HUES6 (cell line): ENCODE results near the gene RNF208.

Source experiments
- H3K27ac ChIP-seq: 2 replicates; pipeline ENCODE4 v1.7.0; 2013; ENCODE audit warnings: low read depth, mild to moderate bottlenecking, low read length, inconsistent platforms
- H3K27me3 ChIP-seq: 2 replicates; pipeline ENCODE4 v1.6.1; 2013; ENCODE audit warnings: low read length; ENCODE audit not compliant: control insufficient read depth, insufficient read depth
- H3K36me3 ChIP-seq: 2 replicates; pipeline ENCODE4 v1.6.1; 2013; ENCODE audit warnings: low read length; ENCODE audit not compliant: control insufficient read depth, insufficient read depth
- H3K4me1 ChIP-seq: 2 replicates; pipeline ENCODE4 v1.6.1; 2013; ENCODE audit warnings: low read length; ENCODE audit not compliant: control insufficient read depth, insufficient read depth
- H3K4me3 ChIP-seq: 2 replicates; pipeline ENCODE4 v1.5.1; 2013; ENCODE audit warnings: low read depth, low read length
- H3K9ac ChIP-seq: one replicate; pipeline ENCODE4 v1.6.1; 2013; ENCODE audit warnings: mild to moderate bottlenecking, low read length
- H3K9me3 ChIP-seq: 2 replicates; pipeline ENCODE4 v1.6.1; 2013; ENCODE audit warnings: low read depth, low read length; ENCODE audit not compliant: control insufficient read depth, insufficient read depth

RNF208 gene

GRCh38 chr9:137229903-137230704 is 8.1 kb upstream of the RNF208 start:
- H3K36me3 ChIP-seq, result no peaks in the 10 kb centered on the region
- no peak overlapping the region for H3K9ac ChIP-seq
- H3K9me3 ChIP-seq, result no peaks in the 10 kb centered on the region
- H3K4me1 ChIP-seq, result peaks cover 10% of the 10 kb centered on the region
- H3K27me3 ChIP-seq, result no peaks in the 10 kb centered on the region
- no peak overlapping the region for H3K27ac ChIP-seq
- H3K4me3 ChIP-seq, result no peak overlapping the region

GRCh38 chr9:137228968-137229896 is 7.2 kb upstream of the RNF208 start:
- Histone ChIP-seq H3K27ac (no peak overlapping the region), H3K9me3 (no peaks in the 10 kb centered on the region), H3K4me1 (peaks cover 10% of the 10 kb centered on the region), H3K4me3 (no peak overlapping the region), H3K9ac (no peak overlapping the region), H3K27me3 (no peaks in the 10 kb centered on the region), H3K36me3 (no peaks in the 10 kb centered on the region)

- no peaks in the 10 kb centered on the region for H3K9me3 ChIP-seq
- H3K36me3 ChIP-seq, result no peaks in the 10 kb centered on the region
- no peak overlapping the region for H3K27ac ChIP-seq
- H3K27me3 ChIP-seq, result no peaks in the 10 kb centered on the region
- peaks cover 10% of the 10 kb centered on the region for H3K4me1 ChIP-seq
- no peak overlapping the region for H3K9ac ChIP-seq
- no peak overlapping the region for H3K4me3 ChIP-seq
These were observed 6.5 kb upstream of the RNF208 start for GRCh38 chr9:137228506-137228967.

GRCh38 chr9:137227853-137228505 is 5.9 kb upstream of the RNF208 start:
- Histone ChIP-seq H3K9ac (no peak overlapping the region), H3K4me3 (no peak overlapping the region), H3K4me1 (peaks cover 11% of the 10 kb centered on the region), H3K36me3 (no peaks in the 10 kb centered on the region), H3K27me3 (peaks cover 1% of the 10 kb centered on the region; the same call in 1 of the 2 replicates), H3K9me3 (no peaks in the 10 kb centered on the region), H3K27ac (no peak overlapping the region)

GRCh38 chr9:137227054-137227852 is 5.2 kb upstream of the RNF208 start, which contains the start of gene RNF224:
Gene RNF224, plus strand, starts transcription at chr9:137227502. Its CDS starts 834 bp downstream, at chr9:137228336.
- Histone ChIP-seq H3K4me3 (no peak within 1 kb of the TSS), H3K27ac (no peak within 1 kb of the TSS), H3K9me3 (no peaks in the 10 kb centered on the region), H3K36me3 (no peaks in the 10 kb centered on the region), H3K4me1 (peaks cover 15% of the 10 kb centered on the region), H3K27me3 (peaks cover 9% of the 10 kb centered on the region), H3K9ac (peak within 1 kb of the TSS; percentile 17)

GRCh38 chr9:137226338-137227053 is 4.5 kb upstream of the RNF208 start:
- H3K36me3 ChIP-seq, result no peaks in the 10 kb centered on the region
- peaks cover 9% of the 10 kb centered on the region for H3K27me3 ChIP-seq
- peak overlapping the region; percentile 17 for H3K9ac ChIP-seq
- no peak overlapping the region for H3K4me3 ChIP-seq
- no peaks in the 10 kb centered on the region for H3K9me3 ChIP-seq
- peaks cover 15% of the 10 kb centered on the region for H3K4me1 ChIP-seq
- H3K27ac ChIP-seq, result no peak overlapping the region

GRCh38 chr9:137225699-137226331 is 3.8 kb upstream of the RNF208 start:
- Histone ChIP-seq H3K9me3 (no peaks in the 10 kb centered on the region), H3K27ac (no peak overlapping the region), H3K27me3 (peaks cover 9% of the 10 kb centered on the region), H3K4me3 (no peak overlapping the region), H3K9ac (peak overlapping the region; percentile 17), H3K4me1 (peaks cover 15% of the 10 kb centered on the region), H3K36me3 (no peaks in the 10 kb centered on the region)

- H3K9me3 ChIP-seq, result no peaks in the 10 kb centered on the region
- H3K36me3 ChIP-seq, result no peaks in the 10 kb centered on the region
- H3K9ac ChIP-seq, result peak within 1 kb of the TSS; percentile 85
- peaks cover 9% of the 10 kb centered on the region for H3K27me3 ChIP-seq
- peaks cover 19% of the 10 kb centered on the region for H3K4me1 ChIP-seq
- peak within 1 kb of the TSS; percentile 92 for H3K4me3 ChIP-seq
- H3K27ac ChIP-seq, result no peak within 1 kb of the TSS
These were observed 3.0 kb upstream of the RNF208 start, which contains the start of gene CYSRT1 for GRCh38 chr9:137224830-137225694. Gene CYSRT1, plus strand, starts transcription at chr9:137225174. Its CDS starts 448 bp downstream, at chr9:137225622.
